ENCODE measurements around the gene PRKN.
"Not testable (repeated sequence)": the region's sequence is repeated elsewhere in the genome, so short reads cannot be mapped to it uniquely, and the experiment has no call there.

DNA sequence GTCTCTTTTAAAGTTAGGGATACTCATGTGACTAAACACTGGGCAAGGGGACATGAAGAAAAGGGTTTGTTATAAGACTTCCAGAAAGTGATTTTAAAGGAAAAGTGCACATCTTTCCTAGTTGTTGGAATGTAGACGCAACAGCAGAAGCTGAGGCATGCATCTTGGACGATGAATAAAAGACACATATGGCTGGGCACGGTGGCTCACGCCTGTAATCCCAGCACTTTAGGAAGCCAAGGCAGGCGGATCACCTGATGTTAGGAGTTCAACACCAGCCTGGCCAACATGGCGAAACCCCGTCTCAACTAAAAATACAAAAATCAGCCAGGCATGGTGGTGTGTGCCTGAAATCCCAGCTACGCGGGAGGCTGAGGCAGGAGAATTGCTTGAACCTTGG lies 905.4 kb downstream of the PRKN start:
- TF ChIP-seq, protein P1, sequence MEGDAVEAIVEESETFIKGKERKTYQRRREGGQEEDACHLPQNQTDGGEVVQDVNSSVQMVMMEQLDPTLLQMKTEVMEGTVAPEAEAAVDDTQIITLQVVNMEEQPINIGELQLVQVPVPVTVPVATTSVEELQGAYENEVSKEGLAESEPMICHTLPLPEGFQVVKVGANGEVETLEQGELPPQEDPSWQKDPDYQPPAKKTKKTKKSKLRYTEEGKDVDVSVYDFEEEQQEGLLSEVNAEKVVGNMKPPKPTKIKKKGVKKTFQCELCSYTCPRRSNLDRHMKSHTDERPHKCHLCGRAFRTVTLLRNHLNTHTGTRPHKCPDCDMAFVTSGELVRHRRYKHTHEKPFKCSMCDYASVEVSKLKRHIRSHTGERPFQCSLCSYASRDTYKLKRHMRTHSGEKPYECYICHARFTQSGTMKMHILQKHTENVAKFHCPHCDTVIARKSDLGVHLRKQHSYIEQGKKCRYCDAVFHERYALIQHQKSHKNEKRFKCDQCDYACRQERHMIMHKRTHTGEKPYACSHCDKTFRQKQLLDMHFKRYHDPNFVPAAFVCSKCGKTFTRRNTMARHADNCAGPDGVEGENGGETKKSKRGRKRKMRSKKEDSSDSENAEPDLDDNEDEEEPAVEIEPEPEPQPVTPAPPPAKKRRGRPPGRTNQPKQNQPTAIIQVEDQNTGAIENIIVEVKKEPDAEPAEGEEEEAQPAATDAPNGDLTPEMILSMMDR (IDR thresholded peaks at IDR 0.05; ENCODE audit: low read length): not testable (repeated sequence)
- not testable (repeated sequence) for TF ChIP-seq EZH2 (optimal IDR thresholded peaks at IDR 0.05; ENCODE audit: low read depth, low read length); EZH2phosphoT487 (IDR thresholded peaks at IDR 0.05; ENCODE audit: low read length)
